IMR-90 (cell line): ENCODE results near the gene RPTOR. TPM values are rescaled to one million over a fixed set of nuclear protein-coding genes. Genes with fewer than 3 reads are reported as not detected.

ENCODE experiments used
- ATAC-seq: fragments of 200-7000 bp; cut with Tn5 transposase; 2 replicates; pipeline ENCODE4 v1.9.1; 2020; ENCODE audit warnings: low read depth, mild to moderate bottlenecking, moderate library complexity
- BruUV-seq: library from RNA; stranded (reverse); fragments of 400-500 nt; replicated peaks from 2 replicates; lab custom pipeline; 2021; lab: Mats Ljungman, UMichigan
- CTCF ChIA-PET: fragments of 300-600 bp; formaldehyde crosslinking; extraction: SDS; loops from one replicate; lab custom pipeline; 2021; ENCODE audit warnings: antibody characterized with exemption; lab: Yijun Ruan, JAX
- POLR2A ChIA-PET: fragments of 300-600 bp; sonication (Branson Sonifier 250); formaldehyde crosslinking; loops from one replicate; lab custom pipeline; 2022; ENCODE audit warnings: antibody characterized with exemption; ENCODE audit not compliant: unreplicated experiment; lab: Charles Lee
- DNase-seq: peaks from one replicate; pipeline ENCODE4 v3.0.0; 2013
- H2AFZ ChIP-seq: replicated peaks from 2 replicates; pipeline ENCODE3; 2013; ENCODE audit warnings: low read length, mild to moderate bottlenecking; ENCODE audit not compliant: poor library complexity
- H2AK5ac ChIP-seq: 2 replicates; pipeline ENCODE4 v1.6.1; 2013; ENCODE audit warnings: low read depth, low read length, inconsistent platforms
- H2AK9ac ChIP-seq: replicated peaks from 2 replicates; pipeline ENCODE3; 2013; ENCODE audit warnings: mild to moderate bottlenecking, low read depth, low read length, moderate library complexity; ENCODE audit not compliant: poor library complexity
- H2BK120ac ChIP-seq: 2 replicates; pipeline ENCODE4 v1.6.1; 2013; ENCODE audit warnings: low read depth, low read length, inconsistent platforms
- H2BK15ac ChIP-seq: 3 replicates; pipeline ENCODE4 v1.6.1; 2013; ENCODE audit warnings: low read depth, low read length, inconsistent platforms
- H2BK20ac ChIP-seq: 2 replicates; pipeline ENCODE4 v1.6.1; 2013; ENCODE audit warnings: low read depth, mild to moderate bottlenecking, inconsistent platforms, low read length, moderate library complexity
- H2BK5ac ChIP-seq: 2 replicates; pipeline ENCODE4 v1.6.1; 2013; ENCODE audit warnings: mild to moderate bottlenecking, low read depth, low read length, inconsistent platforms; ENCODE audit not compliant: poor library complexity, severe bottlenecking
- H3K14ac ChIP-seq: replicated peaks from 2 replicates; pipeline ENCODE4 v1.6.1; 2013; ENCODE audit warnings: low read depth, low read length, inconsistent platforms
- H3K18ac ChIP-seq: 2 replicates; pipeline ENCODE4 v1.6.1; 2013; ENCODE audit warnings: low read depth, low read length, control low read depth
- H3K23ac ChIP-seq: 2 replicates; pipeline ENCODE4 v1.6.1; 2013; ENCODE audit warnings: low read depth, low read length, inconsistent platforms
- H3K27ac ChIP-seq: 2 replicates; pipeline ENCODE4 v1.5.1; 2013; ENCODE audit warnings: mild to moderate bottlenecking, control low read depth, low read length; ENCODE audit not compliant: insufficient read depth
- H3K27me3 ChIP-seq: 2 replicates; pipeline ENCODE4 v1.6.1; 2013; ENCODE audit warnings: low read length; ENCODE audit not compliant: control insufficient read depth, insufficient read depth
- H3K36me3 ChIP-seq: 2 replicates; pipeline ENCODE4 v1.6.1; 2013; ENCODE audit warnings: low read length, mixed read lengths; ENCODE audit not compliant: control insufficient read depth, insufficient read depth
- H3K4ac ChIP-seq: 2 replicates; pipeline ENCODE4 v1.6.1; 2013; ENCODE audit warnings: low read depth, low read length, inconsistent platforms
- H3K4me1 ChIP-seq: 2 replicates; pipeline ENCODE4 v1.6.1; 2013; ENCODE audit warnings: low read length, mixed read lengths; ENCODE audit not compliant: control insufficient read depth, insufficient read depth
- H3K4me2 ChIP-seq: 2 replicates; pipeline ENCODE4 v1.6.1; 2013; ENCODE audit warnings: low read depth, mild to moderate bottlenecking, control low read depth, low read length, moderate library complexity
- H3K4me3 ChIP-seq: 2 replicates; pipeline ENCODE4 v1.5.1; 2013; ENCODE audit warnings: low read depth, mild to moderate bottlenecking, control low read depth, low read length, moderate library complexity; ENCODE audit not compliant: insufficient read depth
- H3K56ac ChIP-seq: 2 replicates; pipeline ENCODE4 v1.6.1; 2013; ENCODE audit warnings: low read length, inconsistent platforms; ENCODE audit not compliant: insufficient read depth; ENCODE audit errors: extremely low read depth
- H3K79me1 ChIP-seq, 2 experiments: 2 replicates each; pipeline ENCODE4 v1.6.1; 2013; ENCODE audit warnings: low read length in 2 of 2, inconsistent platforms in 1 of 2, low read depth in 1 of 2
- H3K9ac ChIP-seq: 2 replicates; pipeline ENCODE4 v1.6.1; 2013; ENCODE audit warnings: low read depth, low read length, control low read depth
- H3K9me1 ChIP-seq: 2 replicates; pipeline ENCODE4 v1.6.1; 2013; ENCODE audit warnings: low read length, inconsistent platforms; ENCODE audit not compliant: insufficient read depth
- H3K9me3 ChIP-seq: 2 replicates; pipeline ENCODE4 v1.6.1; 2013; ENCODE audit warnings: low read length; ENCODE audit not compliant: control insufficient read depth, insufficient read depth
- H4K20me1 ChIP-seq: 2 replicates; pipeline ENCODE4 v1.6.1; 2013; ENCODE audit warnings: low read length, inconsistent platforms; ENCODE audit not compliant: insufficient read depth
- H4K5ac ChIP-seq: 2 replicates; pipeline ENCODE4 v1.6.1; 2013; ENCODE audit warnings: mild to moderate bottlenecking, low read depth, low read length, control low read depth
- H4K8ac ChIP-seq, 2 experiments: 2 replicates each; pipeline ENCODE4 v1.6.1; 2013; ENCODE audit warnings: low read depth in 2 of 2, low read length in 2 of 2, control low read depth in 1 of 2, inconsistent platforms in 1 of 2
- H4K91ac ChIP-seq: 2 replicates; pipeline ENCODE4 v1.6.1; 2013; ENCODE audit warnings: low read depth, low read length, inconsistent platforms; ENCODE audit not compliant: insufficient read depth
- FOS ChIP-seq: fragments of 150-350 bp; IDR thresholded peaks from 2 replicates; pipeline ENCODE4 v1.6.1; 2016; ENCODE audit warnings: low read depth, low read length
- MAFK ChIP-seq: IDR thresholded peaks from 2 replicates; pipeline ENCODE4 v1.6.1; 2012; ENCODE audit warnings: low read depth, low read length, improper control_type of control experiment
- MAZ ChIP-seq: IDR thresholded peaks from 2 replicates; pipeline ENCODE4 v1.6.1; 2012; ENCODE audit warnings: low read depth, mild to moderate bottlenecking, low read length, improper control_type of control experiment, moderate library complexity, borderline replicate concordance
- WGBS, 2 experiments: methylation state at CpG; one replicate each; pipeline versions ENCODE4 v1.1.5 to v1.1.7; 2013; ENCODE audit warnings: missing lambda C conversion rate in 2 of 2; ENCODE audit not compliant: insufficient read length in 1 of 2; ENCODE audit errors: extremely low coverage in 2 of 2; 5-methylcytosine and 5-hydroxymethylcytosine counted together
- dilution Hi-C: fragments of 300-500 bp; cut with HindIII; formaldehyde crosslinking; loops from one replicate; pipeline ENCODE4 v1.14.3; 2018; ENCODE audit warnings: low sequenced_read_pairs; ENCODE audit not compliant: unreplicated experiment
- in situ Hi-C: fragments of 300-500 bp; cut with MboI; formaldehyde crosslinking; loops from 3 replicates; pipeline ENCODE4 v1.14.3; 2019; ENCODE audit warnings: low sequenced_read_pairs, inconsistent platforms, mixed read lengths
- intact Hi-C: fragments of 100-400 bp; cut with micrococcal nuclease; formaldehyde crosslinking; loops from 2 replicates; pipeline ENCODE4 v1.10.0; 2022
- polyA plus RNA-seq, 3 experiments: library from polyadenylated mRNA; depleted of rRNA; stranded (reverse); fragments of >200 nt; gene quantifications; 2 replicates each; pipeline ENCODE4 v1.2.3, GENCODE V29; 2012; ENCODE audit warnings: low replicate concordance in 1 of 3
- total RNA-seq: library from RNA; depleted of rRNA; stranded (reverse); fragments of >200 nt; gene quantifications from 2 replicates; pipeline ENCODE4 v1.2.3, GENCODE V29; 2012

RPTOR gene
- total and polyA plus RNA-seq, 2 of the 4 experiments (the other 2 are of a cell fraction) = 10.8 to 14.7 TPM

DNA sequence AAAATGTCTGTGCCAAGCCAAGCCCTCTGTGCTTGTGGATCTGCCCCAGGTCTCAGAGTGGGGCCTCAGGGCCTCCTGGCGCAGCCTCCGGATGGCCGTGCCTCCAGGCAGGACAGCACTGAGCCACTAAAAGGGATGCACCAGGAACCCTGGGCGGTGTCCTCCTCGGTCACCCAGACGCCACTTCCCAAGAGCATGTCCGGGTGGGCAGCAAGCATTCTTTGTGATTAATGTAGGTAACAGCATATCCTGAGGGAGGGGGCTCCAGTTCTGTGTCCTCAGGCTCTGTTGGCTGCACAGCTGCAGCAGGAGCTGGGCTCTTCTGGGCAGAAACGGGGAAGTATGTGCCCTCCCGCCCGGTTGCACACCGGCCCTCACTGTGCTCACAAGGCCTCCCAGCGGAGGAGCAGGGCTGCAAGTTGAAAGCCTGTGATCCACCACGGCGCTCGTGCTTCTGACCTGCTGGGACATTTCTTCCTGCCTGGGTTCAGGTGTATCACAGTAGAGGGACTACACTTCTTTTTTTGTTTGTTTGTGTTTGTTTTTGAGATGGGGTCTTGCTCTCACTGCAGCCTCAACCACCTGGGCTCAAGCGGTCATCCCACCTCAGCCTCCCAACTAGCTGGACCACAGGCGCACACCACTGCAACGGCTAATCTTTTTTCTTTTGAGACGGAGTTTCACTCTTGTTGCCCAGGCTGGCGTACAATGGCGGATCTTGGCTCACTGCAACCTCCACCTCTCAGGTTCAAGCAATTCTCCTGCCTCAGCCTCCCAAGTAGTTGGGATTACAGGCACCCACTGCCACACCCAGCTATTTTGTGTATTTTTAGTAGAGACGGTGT is 409.1 kb downstream of the RPTOR start (continued):
- no peak for TF ChIP-seq MAFK

- Histone ChIP-seq H3K23ac (no peak overlapping the region), H2BK5ac (no peak overlapping the region), H3K79me1 (0 out of 4 replicates have a peak, but pooled peaks cover 0 to 2% of the 10 kb centered on the region in 2 experiments), H3K9ac (no peak overlapping the region), H3K27me3 (no peaks in the 10 kb centered on the region), H3K9me3 (no peaks in the 10 kb centered on the region), H2AFZ (no peak overlapping the region), H3K9me1 (0 out of 2 replicates have a peak, but pooled peaks cover 10% of the 10 kb centered on the region), H3K27ac (no peak overlapping the region), H2BK15ac (no peak overlapping the region), H3K14ac (no peak overlapping the region), H4K91ac (no peak overlapping the region), H3K4ac (no peak overlapping the region), H2AK5ac (no peak overlapping the region), H3K4me2 (no peak overlapping the region), H4K8ac (no peak overlapping the region), H3K18ac (no peak overlapping the region), H3K36me3 (peaks cover 14% of the 10 kb centered on the region), H4K5ac (no peak overlapping the region), H3K56ac (no peak overlapping the region), H2AK9ac (no peak overlapping the region), H2BK120ac (no peak overlapping the region), H4K20me1 (no peaks in the 10 kb centered on the region), H2BK20ac (no peak overlapping the region), H3K4me1 (peaks cover 13% of the 10 kb centered on the region), H3K4me3 (no peak overlapping the region)
- ATAC-seq (no peak), DNase-seq (no peak)
- TF ChIP-seq FOS (no peak), MAZ (no peak)
- no CpG with 5 or more reads among the region's 5 CpGs for WGBS, 2 experiments
- BruUV-seq = no TSS peak
- dilution Hi-C loops = no loop called here
- intact Hi-C loops = no loop called here
- ChIA-PET POLR2A (no interaction called here), CTCF (no interaction called here)
- in situ Hi-C loops = no loop called here
These were observed 410.4 kb downstream of the RPTOR start for GRCh38 chr17:80955078-80955477.
